Kasumi-1 (cell line): Measurements from ENCODE around the gene TM6SF1.

Experiments
- DNase-seq, 2 experiments: peaks; one replicate each; lab custom pipeline; 2025; lab: John Stamatoyannopoulos, UW

Gene TM6SF1

DNA sequence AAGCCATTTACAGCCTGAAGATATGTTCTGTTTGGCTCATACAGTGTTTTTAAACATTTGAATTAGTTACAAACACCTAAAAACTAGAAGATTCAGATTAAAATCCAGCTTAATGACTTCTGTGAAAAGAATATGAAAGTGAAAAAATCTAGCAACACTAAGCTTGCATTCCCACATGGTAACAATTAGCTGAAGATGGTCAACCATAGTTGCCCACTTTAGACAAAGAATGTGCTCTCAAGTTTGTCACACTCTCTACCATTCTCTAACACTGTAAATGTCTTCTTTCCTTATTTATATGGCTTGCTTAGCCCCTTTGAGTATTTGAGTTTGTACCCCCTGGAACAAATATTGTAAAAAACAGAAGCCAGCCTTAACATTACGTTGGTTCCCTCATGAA, 67.4 kb downstream of the TM6SF1 start:
- no peak for DNase-seq

DNA sequence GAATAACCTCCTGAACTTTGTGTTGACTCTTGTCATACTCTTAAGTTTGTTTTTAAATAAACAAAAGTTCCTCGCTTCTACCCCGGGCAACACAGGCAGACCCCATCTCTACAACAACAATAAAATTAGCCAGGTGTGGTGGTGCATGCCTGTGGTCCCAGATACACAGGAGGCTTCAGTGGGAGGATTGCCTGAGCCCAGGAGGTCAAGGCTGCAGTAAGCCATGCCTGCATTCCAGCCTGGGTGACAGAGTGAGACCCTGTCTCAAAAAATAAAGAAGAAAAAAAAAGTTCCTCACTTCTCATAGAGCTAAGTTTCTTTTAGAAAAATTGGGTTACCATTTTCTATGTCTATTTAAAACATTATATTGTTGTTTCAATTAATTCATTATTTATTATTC, 70.9 kb downstream of the TM6SF1 start:
- no peak for DNase-seq

DNA sequence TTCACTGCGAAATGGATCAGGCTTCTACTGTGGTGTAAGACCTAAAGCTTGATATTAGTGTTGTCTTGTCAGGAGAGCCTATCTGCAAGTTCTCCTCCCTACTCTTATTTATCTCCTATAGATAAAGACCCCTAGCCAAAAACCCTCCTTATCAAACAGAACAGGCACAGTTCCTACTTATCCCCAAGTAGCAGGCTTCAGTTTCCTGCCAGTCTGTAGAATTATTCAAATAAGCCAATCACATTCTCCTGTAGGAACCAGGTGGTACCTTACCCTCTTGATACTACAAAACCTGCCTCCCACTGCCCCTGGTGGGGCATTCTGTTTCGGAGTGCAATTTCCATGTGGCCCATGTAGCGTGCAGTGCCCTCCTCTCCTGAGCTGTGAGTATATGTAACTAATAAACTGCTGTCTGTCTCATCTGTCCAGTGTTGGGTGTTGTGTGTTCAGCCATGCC, 71.5 kb downstream of the TM6SF1 start:
- DNase-seq = no peak

DNA sequence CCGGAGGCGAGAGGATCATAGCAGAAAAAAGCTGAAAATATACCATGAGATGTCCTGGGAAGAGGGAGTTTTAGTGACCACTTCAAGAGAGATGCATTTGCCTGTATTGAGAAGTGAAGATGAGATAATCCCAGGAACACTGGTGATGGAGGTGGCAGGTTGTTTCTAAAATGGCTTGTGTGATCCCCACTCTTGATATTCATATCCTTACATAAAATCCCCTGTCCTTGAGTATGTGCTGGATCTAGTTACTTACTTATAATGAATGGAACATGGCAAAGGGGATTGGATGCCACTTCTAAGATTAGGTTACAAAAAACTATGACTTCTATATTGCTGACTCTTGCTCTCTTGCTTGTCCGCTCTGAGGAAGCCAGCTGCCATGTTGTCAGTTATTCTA, 78.1 kb downstream of the TM6SF1 start:
- no peak for DNase-seq
